GM15510 (cell line): Measurements from ENCODE around the gene HSPB1.

Source experiments
- POLR2A ChIP-seq: IDR thresholded peaks from 3 replicates; pipeline ENCODE4 v1.6.1; 2011; ENCODE audit warnings: borderline replicate concordance; ENCODE audit not compliant: insufficient read length; ENCODE audit errors: extremely low read depth

The HSPB1 gene

DNA sequence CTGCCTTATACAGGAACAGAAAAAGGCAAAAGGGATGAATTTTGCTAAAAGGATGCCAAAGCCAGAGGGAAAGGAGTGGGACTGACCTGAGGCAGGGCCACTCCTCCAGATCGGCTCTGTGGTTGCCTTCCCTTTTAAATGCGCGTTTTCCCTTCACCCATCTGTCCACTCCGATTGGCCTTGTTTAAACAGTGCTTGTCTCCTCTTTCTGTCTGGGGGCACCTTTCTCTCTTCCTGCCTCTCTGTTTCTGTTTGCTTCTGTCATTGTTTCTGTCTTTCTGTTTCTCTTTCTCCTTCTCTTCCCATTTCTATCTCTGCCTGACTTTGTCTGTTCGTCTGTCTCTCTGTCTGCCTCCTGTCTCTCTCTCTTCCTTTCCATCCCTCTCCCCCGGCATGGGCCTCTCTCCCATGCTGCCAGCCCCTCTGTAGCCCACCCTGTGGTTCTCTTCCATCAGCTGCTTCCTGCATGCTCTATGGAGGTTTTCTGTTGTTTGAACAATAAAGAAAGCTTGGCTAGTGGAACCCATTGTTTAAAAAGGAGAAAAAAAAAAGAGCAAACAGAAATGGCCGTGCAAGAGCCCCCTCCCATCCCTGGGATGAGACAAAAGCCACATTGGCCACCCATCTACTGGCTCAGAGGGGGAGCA, 29.5 kb upstream of the HSPB1 start:
- no peak for TF ChIP-seq POLR2A

DNA sequence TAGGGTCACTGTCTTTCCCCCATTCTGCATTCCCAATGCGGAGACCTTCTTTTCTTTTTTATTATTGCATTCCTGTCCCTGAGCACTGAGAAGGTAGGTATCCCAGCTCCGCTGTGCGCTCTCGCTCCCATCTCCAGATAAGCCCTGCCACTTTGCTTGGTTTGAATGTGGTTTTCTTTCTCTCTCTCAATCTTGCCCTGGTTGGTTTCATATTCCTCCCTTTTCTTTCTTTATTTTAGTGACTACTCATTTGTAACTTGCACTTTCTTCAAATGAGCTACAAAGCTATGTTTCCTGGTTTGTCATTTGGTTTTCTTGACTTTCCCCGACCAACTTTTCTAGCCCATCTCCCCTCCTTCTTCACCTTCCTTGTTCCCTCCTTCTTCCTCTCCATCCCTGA, 29.0 kb upstream of the HSPB1 start:
- no peak for TF ChIP-seq POLR2A

DNA sequence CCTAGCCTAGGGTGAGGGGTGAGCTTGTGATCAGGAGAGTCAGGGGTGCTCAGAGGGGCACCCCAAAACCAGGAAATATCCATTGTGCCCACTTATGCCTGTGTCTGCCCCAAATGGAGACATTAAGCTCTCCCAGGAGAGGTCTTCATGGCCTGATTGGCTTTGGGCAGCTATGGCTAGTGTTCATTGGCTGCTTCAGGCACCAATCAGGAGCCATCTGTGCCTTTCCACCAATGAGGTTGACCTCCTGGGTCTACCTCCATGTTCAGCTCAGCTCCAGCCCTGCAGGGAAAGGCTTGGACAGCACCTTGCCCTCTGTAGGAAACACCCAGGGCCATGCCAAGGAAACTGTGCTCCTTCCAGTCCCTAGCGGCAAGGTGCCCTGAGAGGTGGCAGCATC, 23.9 kb upstream of the HSPB1 start:
- no peak for TF ChIP-seq POLR2A

DNA sequence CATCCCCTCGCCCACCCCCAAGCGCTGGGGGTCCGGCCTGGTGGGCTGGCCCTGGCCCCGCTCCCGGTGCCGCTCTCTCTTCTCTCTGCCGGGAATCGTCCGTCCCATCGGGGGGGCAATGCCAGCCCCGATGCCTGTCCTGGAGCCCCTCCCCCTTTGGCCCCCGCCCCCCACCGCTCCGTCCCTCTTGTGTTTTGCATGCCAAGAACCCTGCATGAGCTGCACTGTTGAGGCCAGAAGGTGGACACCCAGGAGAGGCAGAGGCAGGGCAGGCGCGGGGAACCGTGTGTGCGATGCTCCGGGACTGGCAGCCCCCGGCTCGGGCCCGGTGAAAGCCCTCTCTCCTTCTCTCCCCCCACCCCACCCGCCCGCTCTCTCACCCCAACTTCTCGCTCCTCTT, 22.1 kb upstream of the HSPB1 start:
- no peak for TF ChIP-seq POLR2A

DNA sequence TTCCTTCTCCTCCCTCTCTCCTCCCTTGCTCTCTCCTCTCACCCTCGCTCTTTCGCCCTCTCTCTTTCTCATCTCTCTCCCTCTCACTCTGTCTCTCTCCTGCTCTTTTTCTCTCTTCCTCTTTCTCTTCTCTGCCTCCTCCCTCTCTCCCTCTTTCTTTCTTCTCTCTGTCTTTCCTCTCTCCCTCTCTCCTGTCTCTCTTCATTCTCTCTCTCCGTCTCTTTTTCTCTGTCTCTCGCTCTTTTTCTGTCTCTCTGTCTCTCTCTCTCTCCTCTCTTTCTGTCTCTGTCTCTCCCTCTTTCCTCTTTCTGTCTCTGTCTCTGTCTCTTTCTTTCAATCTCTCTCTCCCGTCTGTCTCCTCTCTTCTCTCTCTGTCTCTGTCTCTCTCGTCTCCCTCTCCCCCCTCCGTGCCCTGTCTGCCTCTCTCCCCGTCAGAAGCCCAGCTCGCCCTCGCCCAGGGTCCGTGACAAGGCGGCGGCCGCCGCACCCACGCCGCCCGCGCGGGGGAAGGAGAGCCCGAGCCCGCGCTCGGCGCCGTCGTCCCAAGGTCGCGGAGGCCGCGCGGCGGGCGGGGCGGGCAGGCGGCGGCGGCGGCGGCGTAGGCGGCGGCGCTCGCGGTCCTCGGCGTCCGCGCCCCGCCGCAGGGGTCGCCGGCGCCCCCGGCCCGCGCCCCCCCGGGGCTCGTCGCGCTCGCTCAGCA, 21.3 kb upstream of the HSPB1 start:
- no peak for TF ChIP-seq POLR2A

DNA sequence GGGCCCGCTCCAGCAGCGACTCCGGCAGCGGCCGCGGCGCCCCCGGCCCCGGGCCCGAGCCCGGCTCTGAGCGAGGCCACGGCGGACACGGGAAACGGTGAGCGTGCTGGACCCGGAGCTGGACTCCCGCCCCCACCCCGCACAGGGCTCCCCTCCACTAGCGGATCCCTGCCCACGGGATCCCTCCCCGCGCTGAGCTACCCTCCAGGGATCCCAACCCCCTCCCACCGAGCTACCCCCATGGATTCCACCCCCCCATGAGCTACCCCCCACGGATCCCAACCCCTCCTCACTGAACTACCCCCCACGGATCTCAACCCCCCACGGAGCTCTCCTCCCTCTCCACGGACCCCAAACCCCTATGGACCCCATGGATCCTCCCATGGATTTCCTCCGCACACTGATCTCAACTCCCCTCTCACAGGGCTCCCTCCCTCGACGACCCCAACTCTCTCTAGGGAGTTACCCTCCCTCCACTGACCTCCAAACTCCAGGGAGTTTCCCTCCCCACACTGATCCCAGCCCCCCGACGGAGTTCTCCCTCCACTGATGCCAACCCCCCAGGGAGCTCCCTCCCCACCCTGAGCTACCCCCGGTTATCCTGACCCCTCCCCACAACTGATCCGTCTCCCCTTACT, 20.6 kb upstream of the HSPB1 start:
- no peak for TF ChIP-seq POLR2A

DNA sequence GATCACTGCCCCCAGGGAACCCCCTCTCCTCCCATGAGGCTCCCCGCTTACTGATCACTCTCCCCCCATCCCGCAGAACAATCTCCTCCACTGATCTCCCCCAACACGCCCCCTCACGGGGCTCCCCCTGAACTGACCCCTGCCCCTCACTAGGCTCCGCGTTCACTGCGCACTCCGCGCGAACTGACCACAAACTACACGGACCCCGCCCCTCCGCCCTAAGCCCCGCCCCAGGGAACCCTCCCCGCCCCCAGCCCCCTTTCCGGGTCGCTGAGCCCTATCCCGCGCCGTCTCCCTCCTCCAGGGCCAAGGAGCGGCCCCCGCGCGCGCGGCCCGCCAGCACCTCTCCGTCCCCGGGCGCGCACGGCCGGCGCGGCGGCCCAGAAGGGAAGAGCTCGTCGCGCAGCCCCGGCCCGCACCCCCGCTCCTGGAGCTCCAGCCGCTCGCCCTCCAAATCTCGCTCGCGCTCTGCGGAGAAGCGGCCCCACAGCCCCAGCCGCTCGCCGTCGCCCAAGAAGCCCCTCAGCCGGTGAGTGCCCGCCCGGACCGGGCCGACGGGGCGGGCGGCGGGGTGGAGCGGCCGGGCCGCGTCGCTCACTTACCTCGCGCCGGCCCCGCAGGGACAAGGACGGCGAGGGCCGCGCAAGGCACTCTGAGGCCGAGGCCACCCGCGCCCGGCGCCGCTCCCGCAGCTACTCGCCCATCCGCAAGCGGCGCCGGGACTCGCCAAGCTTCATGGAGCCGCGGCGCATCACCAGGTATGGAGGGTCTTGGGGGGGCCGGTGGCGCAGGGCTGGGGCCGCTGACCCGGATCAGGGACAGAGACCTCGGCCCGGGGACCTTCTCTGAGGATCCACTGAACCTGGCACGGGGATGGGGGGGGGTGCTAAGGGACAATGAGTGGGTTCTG, 19.9 kb upstream of the HSPB1 start:
- TF ChIP-seq POLR2A = no peak

DNA sequence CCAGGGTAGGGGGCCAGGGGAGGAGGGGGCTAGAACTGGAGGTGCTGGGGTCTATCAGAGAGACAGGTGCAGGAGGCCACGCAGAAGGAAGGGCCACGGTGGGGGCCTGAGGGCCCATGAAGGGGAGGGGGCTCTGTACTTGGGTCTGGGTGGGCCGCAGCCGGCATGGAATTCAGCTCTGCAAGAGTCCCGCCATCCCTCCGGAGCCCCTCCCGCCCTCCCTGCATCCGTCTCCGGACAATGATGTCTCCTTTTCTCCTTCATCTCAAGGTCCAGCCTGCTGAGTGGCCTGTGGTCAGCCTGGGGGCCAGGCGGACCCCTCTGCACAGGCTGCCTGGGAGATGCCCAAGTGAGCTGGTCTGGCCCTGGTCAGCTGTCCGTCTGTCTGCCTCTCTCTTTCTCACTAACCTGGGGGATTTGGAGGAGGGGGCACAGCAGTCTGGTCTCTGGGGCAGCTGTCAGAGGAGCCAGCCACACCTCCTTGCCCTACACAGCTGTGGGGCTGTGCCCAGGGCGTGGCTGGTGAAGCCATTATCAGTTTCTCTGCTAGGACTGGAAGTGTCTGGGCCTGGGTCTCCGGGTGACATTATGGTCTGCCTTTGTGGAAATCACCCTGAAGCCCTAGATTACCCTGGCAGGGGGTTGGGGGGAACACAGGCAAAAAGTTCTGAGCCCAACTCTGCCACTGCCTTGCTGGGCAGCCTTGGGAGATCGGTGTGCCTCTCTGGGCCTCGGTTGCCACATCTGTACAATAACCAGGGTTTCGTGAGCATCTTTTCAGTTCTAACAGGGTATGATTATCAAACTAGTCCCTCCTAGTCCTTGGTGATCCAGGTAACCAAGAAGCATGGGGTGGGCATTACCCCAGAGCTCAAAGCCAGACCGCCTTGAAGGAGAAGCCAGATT, 19.0 kb upstream of the HSPB1 start:
- TF ChIP-seq POLR2A = no peak

DNA sequence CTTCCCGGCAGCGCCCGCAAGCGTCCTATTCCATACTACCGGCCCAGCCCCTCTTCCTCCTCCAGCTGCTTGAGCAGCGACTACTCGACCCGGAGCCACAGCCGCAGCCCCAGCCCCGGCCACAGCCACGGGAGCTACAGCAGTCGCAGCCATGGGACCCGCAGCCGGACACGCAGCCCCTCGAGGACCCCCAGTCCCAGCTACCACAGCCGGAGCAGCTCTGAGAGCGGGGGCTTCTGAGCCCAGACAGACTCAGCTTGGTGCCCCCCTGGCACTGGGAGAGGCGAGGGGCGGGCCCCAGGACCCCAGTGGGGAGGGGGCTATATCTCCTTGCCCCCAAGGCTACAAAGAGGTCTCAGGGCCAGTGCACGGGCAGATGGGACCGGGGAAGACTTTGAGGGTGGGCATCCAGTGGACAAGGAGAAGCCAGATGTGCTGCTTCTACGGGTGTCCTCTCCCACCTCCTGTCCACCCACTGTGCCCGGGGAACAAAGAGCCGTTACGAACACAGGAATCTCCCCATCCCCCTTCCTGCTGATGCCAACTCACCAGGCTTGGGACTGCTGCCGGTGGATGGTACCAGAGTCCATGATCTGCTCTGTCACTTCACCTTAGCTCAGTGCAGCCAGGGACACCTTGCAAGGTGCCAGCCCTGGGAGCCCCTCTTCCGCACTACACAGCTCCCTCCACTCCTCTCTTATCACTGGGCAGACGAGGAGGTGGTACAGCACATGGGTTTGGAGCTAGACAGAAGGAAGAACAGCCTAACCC, 16.7 kb upstream of the HSPB1 start:
- TF ChIP-seq POLR2A = no peak

DNA sequence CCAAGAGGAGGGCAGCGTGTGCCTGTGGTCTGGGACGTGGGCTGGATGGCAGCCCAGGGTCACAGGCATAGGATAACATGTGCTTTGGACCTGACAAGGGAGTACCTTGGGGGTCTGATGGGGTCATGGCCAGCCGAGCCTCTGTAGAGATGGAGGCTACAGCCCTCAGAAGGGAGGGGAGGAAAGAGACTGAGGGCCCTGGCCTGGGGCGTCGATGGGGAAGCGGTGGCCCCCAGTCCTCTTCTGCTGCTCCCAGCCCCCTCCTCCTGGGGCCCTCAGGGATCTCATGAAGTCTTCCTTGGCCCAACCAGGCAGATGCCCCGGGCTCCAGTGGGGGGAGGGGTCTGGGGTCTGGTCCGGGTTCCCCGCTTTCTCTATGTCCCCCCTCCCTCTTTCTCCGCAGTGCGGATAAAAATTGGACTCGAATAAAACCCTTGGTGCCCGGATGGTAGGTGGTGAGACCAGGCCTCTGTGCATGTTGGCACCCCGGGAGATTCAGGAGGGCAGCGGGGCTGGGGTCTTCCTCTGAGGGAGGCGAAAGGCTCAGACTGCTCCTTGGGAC, 15.6 kb upstream of the HSPB1 start:
- TF ChIP-seq POLR2A = no peak

DNA sequence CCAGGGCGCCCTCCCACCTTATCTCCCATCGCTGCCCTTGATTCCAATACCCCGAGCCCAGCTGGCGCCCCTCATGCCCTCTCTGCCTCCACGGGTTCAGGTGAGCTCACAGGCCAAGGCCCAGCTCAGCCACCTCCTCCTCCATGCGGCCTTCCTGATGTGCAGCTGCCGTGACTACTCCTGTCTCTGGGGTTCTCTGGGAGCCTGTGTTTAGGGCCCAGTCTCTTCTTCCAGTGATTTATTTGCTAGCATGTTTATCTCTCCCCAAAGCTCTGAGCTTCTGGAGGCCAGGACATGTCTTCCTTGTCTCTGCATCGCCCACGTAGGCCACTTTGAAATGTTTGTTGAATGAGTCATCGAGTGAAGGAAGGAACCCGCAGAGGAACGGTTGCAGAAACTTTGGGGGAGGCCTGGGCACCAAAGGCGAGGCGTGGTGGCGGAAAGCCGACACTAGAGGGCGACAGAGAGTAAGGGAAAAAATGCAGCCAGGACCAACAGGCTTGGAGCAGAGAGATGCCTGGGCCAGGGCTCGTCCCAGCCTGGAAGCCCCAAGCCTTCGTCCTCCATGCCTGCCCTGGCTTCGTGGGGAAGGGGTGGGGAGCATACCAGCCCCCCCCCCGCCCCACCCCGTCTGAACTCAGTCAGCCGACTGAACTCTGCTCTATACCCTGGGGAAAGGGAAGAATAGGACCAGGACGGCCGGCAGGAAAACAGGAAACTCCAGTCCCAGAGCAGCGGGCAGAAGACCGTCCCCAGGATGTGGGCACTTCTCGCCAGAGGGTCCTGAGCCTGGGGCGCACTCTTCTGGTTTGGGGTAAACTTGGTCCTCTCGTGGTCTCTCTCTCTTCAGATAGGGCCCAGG, 10.9 kb upstream of the HSPB1 start:
- no peak for TF ChIP-seq POLR2A

DNA sequence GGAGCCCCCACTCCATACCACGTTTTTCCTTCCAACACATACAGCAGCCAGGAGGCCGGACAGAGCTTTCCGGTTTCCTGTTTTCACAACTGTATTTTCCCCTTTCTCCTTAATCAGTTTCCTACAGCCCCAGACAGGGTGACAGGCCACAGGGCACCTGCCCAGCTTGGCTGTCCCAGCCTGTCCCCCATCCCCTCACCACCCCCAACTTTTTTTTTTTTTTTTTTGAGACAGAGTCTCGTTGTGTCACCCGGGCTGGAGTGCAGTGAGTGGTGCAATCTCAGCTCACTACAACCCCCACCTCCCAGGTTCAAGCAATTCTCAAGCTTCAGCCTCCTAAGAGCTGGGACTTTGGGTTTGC, 10.3 kb upstream of the HSPB1 start:
- no peak for TF ChIP-seq POLR2A
